ENCODE data around the gene ZNF783.
A peak's percentile ranks its signal among the peaks of the same experiment; 100 is the strongest.

The ZNF783 gene

DNA sequence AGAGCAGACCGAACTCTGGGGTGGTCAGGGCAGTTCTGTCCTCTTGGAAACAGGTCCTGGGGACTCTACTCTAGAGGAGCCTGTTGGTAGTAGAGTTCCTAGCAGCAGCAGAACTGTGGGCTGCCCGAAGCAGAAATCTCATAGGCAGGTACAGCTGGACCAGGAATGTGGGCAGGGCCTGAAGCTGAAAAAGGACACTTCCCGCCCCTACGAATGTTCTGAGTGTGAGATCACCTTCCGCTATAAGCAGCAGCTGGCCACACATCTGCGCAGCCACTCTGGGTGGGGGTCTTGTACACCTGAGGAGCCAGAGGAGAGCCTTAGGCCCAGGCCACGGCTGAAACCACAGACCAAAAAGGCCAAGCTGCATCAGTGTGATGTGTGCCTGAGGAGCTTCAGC lies 8.3 kb upstream of the ZNF783 start:
- no peak overlapping the region for H3K4me3 ChIP-seq (replicated peaks; ENCODE audit: low read depth, low read length)
- no peak for DNase-seq (ENCODE audit: low read depth)
- TF ChIP-seq, protein P1, sequence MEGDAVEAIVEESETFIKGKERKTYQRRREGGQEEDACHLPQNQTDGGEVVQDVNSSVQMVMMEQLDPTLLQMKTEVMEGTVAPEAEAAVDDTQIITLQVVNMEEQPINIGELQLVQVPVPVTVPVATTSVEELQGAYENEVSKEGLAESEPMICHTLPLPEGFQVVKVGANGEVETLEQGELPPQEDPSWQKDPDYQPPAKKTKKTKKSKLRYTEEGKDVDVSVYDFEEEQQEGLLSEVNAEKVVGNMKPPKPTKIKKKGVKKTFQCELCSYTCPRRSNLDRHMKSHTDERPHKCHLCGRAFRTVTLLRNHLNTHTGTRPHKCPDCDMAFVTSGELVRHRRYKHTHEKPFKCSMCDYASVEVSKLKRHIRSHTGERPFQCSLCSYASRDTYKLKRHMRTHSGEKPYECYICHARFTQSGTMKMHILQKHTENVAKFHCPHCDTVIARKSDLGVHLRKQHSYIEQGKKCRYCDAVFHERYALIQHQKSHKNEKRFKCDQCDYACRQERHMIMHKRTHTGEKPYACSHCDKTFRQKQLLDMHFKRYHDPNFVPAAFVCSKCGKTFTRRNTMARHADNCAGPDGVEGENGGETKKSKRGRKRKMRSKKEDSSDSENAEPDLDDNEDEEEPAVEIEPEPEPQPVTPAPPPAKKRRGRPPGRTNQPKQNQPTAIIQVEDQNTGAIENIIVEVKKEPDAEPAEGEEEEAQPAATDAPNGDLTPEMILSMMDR (IDR thresholded peaks at IDR 0.05; ENCODE audit: low read length, missing control alignments), result no peak

DNA sequence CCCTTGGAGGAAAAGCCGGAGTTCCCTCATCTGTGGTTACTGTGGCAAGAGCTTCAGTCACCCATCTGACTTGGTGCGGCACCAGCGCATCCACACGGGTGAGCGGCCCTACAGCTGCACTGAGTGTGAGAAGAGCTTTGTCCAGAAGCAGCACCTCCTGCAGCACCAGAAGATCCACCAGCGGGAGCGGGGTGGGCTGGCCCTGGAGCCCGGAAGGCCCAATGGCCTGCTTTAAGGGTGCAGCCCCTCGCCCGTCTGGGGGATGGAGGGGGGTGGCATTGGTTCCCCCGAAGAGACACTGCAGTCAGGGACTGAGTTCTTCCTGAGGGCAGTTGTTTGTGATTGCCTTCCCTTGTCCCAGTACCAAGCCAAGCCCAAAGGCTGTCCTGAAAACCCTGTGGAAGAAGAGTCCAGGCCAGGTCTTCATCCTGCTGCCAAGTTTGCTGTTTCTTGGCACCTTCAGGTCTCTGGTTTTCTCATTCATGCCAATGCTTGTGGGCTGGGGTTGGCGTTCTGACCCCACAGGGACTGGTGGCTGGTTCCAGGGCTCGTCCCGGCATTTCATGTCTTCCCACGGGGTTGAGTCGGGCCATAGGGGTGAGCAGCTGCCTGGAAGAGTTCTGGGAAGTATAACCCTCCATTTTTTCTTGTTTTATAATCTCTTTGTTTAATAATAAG lies 7.7 kb upstream of the ZNF783 start:
- H3K4me3 ChIP-seq (replicated peaks; ENCODE audit: low read depth, low read length), result no peak overlapping the region
- TF ChIP-seq, protein P1 (IDR thresholded peaks at IDR 0.05; ENCODE audit: low read length, missing control alignments), result no peak
- DNase-seq (ENCODE audit: low read depth), result no peak

DNA sequence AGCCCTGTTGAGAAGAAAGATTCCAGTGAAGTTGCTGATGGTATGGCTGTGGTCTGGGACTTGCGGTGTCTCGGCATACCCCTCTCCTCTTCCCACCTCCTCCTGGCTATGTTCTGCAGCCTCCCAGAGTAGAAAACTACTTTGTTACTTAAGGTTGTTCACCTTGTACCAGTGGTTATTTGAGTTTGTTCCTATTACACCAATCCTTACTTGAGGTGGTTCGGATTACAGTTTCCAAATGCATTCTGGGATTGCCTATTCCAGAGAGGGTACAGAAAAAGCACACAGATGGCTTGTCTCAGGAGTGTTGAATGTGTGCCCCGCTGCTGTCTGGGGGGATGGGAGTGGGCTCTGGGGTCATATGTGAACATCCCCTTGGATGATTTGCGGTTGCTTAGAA lies 6.8 kb upstream of the ZNF783 start:
- no peak for DNase-seq (ENCODE audit: low read depth)
- TF ChIP-seq, protein P1 (IDR thresholded peaks at IDR 0.05; ENCODE audit: low read length, missing control alignments), result no peak
- H3K4me3 ChIP-seq (replicated peaks; ENCODE audit: low read depth, low read length), result no peak overlapping the region

DNA sequence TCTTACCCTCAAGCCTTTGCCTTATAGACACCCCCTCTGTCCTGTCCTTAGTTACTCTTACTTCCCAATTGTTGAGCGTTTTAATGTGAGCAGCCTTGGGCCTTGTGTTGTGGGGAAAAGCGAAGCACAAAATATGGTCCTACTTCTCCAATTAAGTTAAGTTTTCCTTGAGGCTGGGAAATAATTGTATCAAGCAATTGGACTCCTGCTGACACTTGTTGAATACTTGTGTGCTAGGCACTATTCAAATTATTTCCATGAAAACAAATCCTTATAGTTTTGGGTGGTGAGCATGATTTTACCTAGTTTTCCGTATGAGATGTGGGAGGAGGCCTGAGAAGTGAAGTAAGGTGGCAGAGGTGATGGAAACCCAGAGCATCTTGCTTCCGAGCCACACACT lies 5.4 kb upstream of the ZNF783 start:
- TF ChIP-seq, protein P1 (IDR thresholded peaks at IDR 0.05; ENCODE audit: low read length, missing control alignments), result no peak
- no peak for DNase-seq (ENCODE audit: low read depth)
- no peak overlapping the region for H3K4me3 ChIP-seq (replicated peaks; ENCODE audit: low read depth, low read length)

DNA sequence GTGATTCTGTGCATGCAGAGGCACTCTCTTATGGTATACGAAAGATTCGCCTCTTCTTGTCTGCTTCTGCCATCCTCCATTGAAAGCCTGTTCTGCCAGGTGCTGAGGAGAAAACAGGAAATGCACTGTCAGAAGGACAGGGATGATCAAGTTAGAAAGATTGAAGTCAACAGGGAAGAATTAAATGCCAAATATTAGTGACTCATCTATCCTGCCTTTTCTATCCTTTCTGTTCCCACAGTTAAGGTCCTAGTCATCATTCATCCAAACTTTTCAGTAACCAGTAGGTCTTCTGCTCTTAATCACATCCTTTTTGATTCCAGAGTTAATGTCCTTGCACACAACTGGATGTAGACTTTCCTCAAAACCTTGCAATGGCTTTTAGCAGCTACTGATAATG lies 4.8 kb upstream of the ZNF783 start:
- TF ChIP-seq, protein P1 (IDR thresholded peaks at IDR 0.05; ENCODE audit: low read length, missing control alignments), result no peak
- peak; percentile 11 for DNase-seq (ENCODE audit: low read depth)
- no peak overlapping the region for H3K4me3 ChIP-seq (replicated peaks; ENCODE audit: low read depth, low read length)

DNA sequence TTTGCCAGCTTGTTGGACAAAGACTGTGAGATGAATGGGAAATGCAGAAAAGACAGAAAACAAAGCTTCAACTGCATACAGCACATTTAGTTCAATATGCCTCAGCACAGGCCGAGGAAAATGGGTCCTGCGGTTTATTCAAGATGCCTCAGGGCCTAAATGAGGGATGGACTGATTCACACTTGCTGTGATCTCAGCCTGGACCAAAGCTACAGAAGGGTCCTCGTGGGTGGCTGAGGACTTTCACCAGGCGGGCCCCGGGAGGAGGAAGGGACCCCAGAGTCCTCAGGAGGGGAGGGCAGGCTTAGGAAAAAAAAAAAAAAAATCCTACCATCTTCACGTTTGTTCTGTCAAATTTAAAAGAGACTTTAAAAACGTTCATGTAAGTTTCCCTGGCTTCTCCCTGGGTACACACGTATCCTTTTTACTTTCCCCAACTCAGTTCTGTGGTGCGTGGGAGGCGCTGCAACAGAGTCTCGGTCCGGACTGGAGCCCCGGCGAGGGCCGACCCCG lies 624 bp upstream of the ZNF783 start:
- H3K4me3 ChIP-seq (replicated peaks; ENCODE audit: low read depth, low read length), result peak overlapping the region; percentile 58
- TF ChIP-seq, protein P1 (IDR thresholded peaks at IDR 0.05; ENCODE audit: low read length, missing control alignments), result no peak
- peak; percentile 22 for DNase-seq (ENCODE audit: low read depth)

DNA sequence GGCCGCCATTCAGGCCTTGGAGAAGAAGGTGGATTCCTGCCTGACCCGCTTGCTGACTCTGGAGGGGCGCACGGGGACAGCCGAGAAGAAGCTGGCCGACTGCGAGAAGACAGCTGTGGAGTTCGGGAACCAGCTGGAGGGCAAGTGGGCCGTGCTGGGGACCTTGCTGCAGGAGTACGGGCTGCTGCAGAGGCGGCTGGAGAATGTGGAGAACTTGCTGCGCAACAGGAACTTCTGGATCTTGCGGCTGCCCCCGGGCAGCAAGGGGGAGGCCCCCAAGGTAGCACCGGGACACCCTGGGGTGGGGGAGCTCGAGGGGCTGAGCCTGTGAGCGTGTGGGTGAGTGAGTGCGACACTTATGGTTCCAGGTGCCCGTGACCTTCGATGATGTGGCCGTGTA lies 4.5 kb downstream of the ZNF783 start:
- TF ChIP-seq, protein P1 (IDR thresholded peaks at IDR 0.05; ENCODE audit: low read length, missing control alignments), result no peak
- H3K4me3 ChIP-seq (replicated peaks; ENCODE audit: low read depth, low read length), result no peak overlapping the region
- no peak for DNase-seq (ENCODE audit: low read depth)

Data from fibroblast of pulmonary artery (primary cell).